NCI-H345 treated with DMSO at 0.1 percent for 48 hours (cell line): Measurements from ENCODE around the gene EDN3.

Source experiments
- DNase-seq: peaks from one replicate; lab custom pipeline; 2025; ENCODE audit not compliant: unreplicated experiment; lab: John Stamatoyannopoulos, UW

Gene EDN3

GRCh38 chr20:59300333-59301081 lies at the start of gene EDN3:
EDN3 (plus strand) TSS chr20:59300611; CDS start chr20:59300813, 202 bp downstream.
- no peak for DNase-seq

DNA sequence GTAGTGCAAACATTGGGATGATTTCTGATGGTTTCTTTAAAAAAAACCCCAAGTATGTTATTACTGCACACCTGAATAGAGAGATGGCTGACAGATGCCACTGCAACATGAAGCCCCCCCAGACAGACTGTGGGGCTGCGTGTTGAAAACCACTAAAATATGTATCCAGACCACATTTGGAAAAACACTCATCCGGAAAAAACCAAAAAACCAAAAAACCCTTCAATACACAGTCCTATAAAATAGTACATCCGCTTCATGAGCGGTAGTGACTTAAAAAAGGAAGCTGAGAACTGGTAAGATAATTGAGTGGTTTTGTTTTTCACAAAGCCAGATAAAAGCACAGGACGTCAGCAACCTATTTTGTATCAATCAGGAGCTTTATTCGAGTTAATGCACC lies 47.1 kb upstream of the EDN3 start:
- DNase-seq: no peak

GRCh38 chr20:59253779-59254319 lies 46.6 kb upstream of the EDN3 start:
- no peak for DNase-seq

GRCh38 chr20:59255256-59255655 lies 45.2 kb upstream of the EDN3 start:
- DNase-seq: no peak

DNA sequence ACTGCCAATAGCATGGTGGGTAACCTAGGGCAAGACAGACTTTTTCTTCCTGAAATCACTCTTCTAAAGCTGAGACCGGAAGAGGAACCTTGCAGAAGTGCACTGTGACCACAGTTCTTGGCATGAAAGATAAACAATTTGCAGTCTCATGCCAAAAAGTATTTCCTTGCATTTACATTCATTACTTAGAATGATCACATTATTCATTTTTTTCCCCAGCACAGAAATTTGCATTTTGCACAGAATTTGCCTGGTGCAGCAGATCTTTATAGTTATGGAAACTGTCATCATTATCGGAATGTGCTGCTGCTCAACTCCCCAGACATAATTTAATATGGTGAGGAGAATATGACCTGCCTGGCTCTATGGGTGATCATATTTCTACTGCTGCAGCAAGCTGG lies 42.2 kb upstream of the EDN3 start:
- no peak for DNase-seq

DNA sequence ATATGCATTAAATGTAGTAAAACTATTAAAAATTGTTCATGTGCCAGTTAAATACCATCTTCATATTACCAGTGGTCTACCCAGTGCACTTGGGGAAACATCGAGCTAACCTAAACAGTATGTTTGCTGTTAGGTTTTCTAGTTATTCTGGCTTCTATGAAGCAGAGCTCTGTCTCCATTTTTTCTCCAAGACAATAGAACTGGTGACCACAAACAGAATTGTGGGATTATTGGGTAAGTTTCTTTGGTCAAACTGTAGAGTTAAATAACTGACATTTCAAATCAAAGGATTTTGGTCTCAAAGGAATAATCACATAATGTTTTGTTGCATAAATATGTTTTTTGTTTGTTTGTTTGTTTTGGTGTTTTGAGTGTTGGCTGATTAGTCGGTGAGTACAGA lies 40.5 kb upstream of the EDN3 start:
- no peak for DNase-seq

GRCh38 chr20:59265298-59265697 lies 35.1 kb upstream of the EDN3 start:
- DNase-seq: no peak

- DNase-seq: no peak
These were observed 31.5 kb upstream of the EDN3 start for GRCh38 chr20:59268870-59269269.

DNA sequence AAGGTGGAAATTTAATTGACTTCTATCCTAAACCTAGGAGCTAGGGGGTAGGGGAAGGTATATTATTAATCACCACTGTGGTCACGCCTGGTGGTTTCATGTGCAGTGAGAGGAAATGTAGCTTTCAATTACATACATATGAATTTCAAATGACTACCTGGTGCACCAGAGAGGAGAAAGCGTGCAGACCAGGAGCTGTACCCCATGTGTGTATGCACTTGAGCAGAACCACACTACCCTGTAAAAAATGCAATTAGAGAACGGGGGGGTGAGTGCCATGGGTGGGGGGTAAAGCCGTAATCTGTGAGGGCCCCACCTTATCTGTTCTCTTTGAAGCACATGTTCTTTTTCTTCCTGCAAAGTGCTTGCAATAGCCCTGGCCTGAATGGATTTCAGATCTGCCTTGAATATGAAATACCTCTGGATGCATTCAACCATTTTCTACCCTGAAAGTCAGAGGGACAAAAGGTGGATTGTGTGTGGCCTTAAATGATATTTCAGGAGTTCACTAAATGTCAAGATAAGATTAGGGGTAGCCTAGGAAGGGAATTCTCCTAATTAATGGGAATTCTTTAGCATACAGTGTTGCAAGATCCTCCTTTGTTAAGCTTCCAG lies 30.9 kb upstream of the EDN3 start:
- DNase-seq: no peak

GRCh38 chr20:59270380-59270779 lies 30.0 kb upstream of the EDN3 start:
- DNase-seq: no peak

GRCh38 chr20:59273739-59274357 lies 26.6 kb upstream of the EDN3 start:
- DNase-seq: no peak

DNA sequence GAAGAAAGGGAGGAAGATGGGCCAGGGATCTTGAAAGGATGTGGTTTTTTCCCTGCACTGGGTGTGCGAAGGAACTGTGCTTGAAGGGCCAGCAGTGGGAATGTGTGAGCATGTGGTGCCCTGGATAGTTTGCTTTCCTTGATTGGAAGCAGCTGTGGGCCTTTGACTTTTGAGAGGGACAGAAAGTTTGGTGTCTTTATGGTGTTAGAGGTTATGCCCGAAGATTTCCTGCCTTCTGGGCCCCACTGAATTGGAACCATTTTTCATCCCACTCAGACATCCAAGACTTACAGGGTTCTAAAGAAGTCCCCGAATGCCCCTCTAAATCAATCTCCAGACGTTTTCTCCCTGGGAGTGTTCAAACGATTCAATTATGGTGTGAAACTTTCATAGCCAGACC lies 23.5 kb upstream of the EDN3 start:
- no peak for DNase-seq

DNA sequence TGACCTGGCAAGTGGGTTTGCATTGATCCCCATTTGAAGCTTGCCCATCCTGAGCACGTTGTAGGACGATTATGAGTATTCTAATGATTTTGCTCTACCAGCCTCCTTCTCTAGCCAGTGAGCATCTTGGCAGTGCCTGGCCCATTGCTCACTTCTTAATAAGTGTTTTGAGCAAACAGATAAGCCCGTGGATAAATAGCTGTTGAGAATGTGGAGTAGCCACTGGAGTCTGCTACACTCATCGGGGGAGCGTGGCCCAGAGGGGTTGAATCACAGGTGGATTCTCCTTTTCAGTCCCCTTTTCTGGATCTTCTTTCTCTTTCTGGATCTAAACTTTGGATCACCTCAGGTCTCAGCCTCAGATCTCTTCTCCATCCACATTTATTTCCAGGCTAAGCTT lies 15.9 kb upstream of the EDN3 start:
- no peak for DNase-seq

DNA sequence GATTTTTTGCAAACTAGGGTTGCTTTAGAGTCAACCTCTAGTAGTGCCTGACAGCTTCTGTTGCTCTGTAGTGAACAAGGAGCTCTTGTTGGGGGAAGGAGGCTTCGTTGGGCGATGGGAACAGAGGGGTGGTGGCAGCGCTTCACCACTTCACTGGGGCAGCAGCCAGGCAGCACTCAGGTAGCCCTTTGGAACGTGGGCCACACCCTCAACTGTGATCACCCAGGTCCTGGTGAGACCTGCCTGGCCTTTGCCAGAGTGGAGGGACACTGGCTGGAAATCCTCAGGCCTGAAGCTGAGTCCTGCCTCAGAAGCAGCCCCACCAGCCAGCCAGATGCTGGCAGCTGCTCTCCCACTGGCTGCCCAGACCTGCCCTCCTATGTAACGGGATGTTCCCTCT lies 10.4 kb upstream of the EDN3 start:
- no peak for DNase-seq

DNA sequence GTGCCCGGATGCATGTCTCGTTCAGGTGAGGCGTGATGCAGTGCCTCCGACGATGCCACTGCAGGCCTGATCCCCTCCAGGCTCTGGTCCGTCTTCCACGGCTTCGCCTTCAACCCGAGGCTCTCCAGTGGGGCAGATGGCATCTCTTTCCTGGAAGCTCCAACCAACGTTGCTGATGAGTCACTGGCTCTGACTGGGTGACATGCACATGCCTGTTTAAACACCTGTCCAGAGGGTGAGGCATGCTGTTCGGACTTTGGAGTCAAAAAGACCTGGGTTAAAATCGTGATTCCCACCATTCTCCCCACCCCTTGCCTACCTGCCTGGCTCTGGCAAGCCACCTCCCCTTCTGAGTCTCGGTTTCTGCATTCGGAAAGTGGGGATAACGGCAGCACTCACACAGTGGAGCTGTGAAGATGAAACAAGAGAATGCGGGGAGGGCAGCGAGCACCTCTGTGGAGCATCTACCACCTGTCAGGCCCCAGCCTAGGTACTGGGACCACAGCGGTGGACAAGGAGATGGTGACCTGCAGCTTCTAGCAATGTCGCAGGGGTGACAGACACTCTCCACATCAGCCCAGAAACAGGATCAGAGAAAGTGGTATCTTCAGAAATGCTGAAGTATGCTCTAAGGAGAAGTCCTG lies 8.5 kb upstream of the EDN3 start:
- DNase-seq: no peak

DNA sequence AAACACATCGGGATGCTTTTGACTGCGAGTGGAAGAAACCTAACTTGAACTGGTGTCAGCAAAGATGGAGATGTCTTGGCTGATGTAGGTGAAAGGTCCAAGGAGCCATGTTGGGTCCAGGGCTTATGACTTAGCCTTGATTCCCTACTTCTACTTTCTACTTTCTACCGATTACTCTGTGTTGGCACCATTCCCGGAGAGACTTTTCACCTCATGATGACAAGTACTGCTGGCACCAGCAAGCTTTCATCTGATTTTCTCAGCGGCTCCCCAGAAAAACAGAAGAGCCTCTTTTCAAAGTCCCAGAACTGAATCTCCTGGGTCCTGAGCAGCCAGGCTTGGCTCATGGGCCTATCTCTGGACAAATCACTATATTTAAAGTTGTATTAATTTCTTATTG lies 4.9 kb upstream of the EDN3 start:
- no peak for DNase-seq

GRCh38 chr20:59297686-59298085 lies 2.7 kb upstream of the EDN3 start:
- DNase-seq: no peak

- no peak for DNase-seq
These were observed 472 bp upstream of the EDN3 start for GRCh38 chr20:59299945-59300332.

DNA sequence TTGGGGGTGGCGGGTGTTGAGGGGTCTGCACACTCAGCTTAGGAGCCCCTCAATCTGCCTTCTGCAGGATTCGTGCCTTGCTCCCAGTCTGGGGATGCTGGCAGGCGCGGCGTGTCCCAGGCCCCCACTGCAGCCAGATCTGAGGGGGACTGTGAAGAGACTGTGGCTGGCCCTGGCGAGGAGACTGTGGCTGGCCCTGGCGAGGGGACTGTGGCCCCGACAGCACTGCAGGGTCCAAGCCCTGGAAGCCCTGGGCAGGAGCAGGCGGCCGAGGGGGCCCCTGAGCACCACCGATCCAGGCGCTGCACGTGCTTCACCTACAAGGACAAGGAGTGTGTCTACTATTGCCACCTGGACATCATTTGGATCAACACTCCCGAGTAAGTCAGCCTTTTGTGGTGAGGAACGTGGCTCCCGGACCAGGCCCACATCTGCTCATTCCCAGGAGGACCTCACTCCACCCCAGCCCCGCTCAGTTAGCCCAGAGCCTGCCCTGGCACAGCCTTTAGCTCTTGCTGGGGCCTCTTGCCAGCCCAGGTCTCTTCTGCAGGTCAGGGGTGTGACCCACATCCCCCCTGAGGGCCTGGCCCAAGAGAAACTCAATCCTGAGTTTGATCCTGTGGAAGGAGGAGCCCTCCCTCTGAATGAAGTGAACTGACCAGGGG lies 1.1 kb downstream of the EDN3 start:
- DNase-seq: no peak

- DNase-seq: no peak
These were observed 5.7 kb downstream of the EDN3 start for GRCh38 chr20:59305908-59306655.
